Adrenal gland (tissue), 12 donors: ENCODE data around the gene ARHGAP26. TPM values are rescaled to one million over a fixed set of nuclear protein-coding genes. Genes with fewer than 3 reads are reported as not detected.

Experiments used
- DNase-seq, 7 donors: peaks; one replicate each; pipeline ENCODE4 v3.0.0-alpha.2; 2019 to 2020
- H3K27ac ChIP-seq, 5 donors: fragments of 200-600 bp; sonication (generic) in 4 of 5; 1 replicate in 3 of 5; 2 replicates in 2 of 5; pipeline versions ENCODE4 v1.5.1 to v1.8.0; 2016 to 2020; ENCODE audit warnings: mild to moderate bottlenecking in 1 of 5
- H3K27me3 ChIP-seq: fragments of 200-600 bp; 2 replicates; pipeline ENCODE4 v1.8.0; 2021
- H3K36me3 ChIP-seq, 2 donors: fragments of 200-600 bp; replicated peaks in 1 of 2; 1 replicate in 1 of 2; 2 replicates in 1 of 2; pipeline versions ENCODE4 v1.5.1 to v1.8.0; 2018 to 2022
- H3K4me1 ChIP-seq, 2 donors: fragments of 200-600 bp; replicated peaks in 1 of 2; 1 replicate in 1 of 2; 2 replicates in 1 of 2; pipeline versions ENCODE4 v1.5.1 to v1.8.0; 2018 to 2021
- H3K4me3 ChIP-seq, 4 donors: fragments of 200-600 bp; sonication (generic) in 3 of 4; one replicate each; pipeline ENCODE4 v1.5.1; 2016 to 2018
- H3K9me3 ChIP-seq, 3 donors: fragments of 200-600 bp; sonication (generic) in 1 of 3; replicated peaks in 1 of 3; 1 replicate in 2 of 3; 2 replicates in 1 of 3; pipeline versions ENCODE4 v1.5.1 to v1.8.0; 2016 to 2021
- POLR2A ChIP-seq, 2 donors: fragments of 450-650 bp; IDR thresholded peaks; one replicate each; pipeline ENCODE4 v1.6.1; 2017; ENCODE audit warnings: antibody characterized with exemption in 2 of 2, mild to moderate bottlenecking in 2 of 2, moderate library complexity in 1 of 2
- WGBS, 4 donors: extraction: QIAGEN DNeasy Blood & Tissue Kit in 2 of 4; methylation state at CpG; one replicate each; pipeline versions ENCODE4 v1.1.5 to v1.1.7; 2013 to 2017; 5-methylcytosine and 5-hydroxymethylcytosine counted together
- intact Hi-C, 2 donors: fragments of 100-400 bp; cut with DNase I; formaldehyde crosslinking; loops; one replicate each; pipeline versions ENCODE4 v1.14.1 to v1.15.0; 2022 to 2023
- polyA plus RNA-seq, 3 donors: library from polyadenylated mRNA; stranded (reverse); fragments of 200-250 nt in 2 of 3; fragments of 350-450 nt in 1 of 3; fragmentation: Illumina TruSeq in 1 of 3; extraction: RNeasy Lipid Tissue Mini Kit (QIAGEN cat#74804) in 1 of 3; gene quantifications; one replicate each; pipeline ENCODE4 v1.2.3, GENCODE V29; 2013 to 2014
- total RNA-seq, 9 donors: library from RNA; depleted of rRNA in 4 of 9; stranded (reverse); fragments of >200 nt in 4 of 9; fragments of 120-200 nt in 1 of 9; fragmentation: NEBNext Ultra II Directional in 1 of 9; extraction: Animal tissue kit (Norgen Biotek cat#: 25700) in 1 of 9; gene quantifications; one replicate each; pipeline versions ENCODE4 v1.1.0 to v1.2.4, GENCODE V29; 2013 to 2023
- TF ChIP-seq, protein P1 (sequence below), 6 experiments: fragments of 450-650 bp in 4 of 6; fragments of 200-600 bp in 2 of 6; sonication (generic) in 1 of 6; IDR thresholded peaks; 1 replicate in 5 of 6; 2 replicates in 1 of 6; pipeline versions ENCODE4 v1.5.1 to v1.8.0; 2016 to 2021; ENCODE audit warnings: antibody characterized with exemption in 6 of 6, mild to moderate bottlenecking in 2 of 6, moderate library complexity in 1 of 6
- donor health status: healthy with polysubstance abuse.
- donor health status: Bipolar disorder and iron deficiency.
- donor health status: DM: yes; HTN: yes; CAD: no.
- donor health status: DM: no; HTN: no; CAD: no.
- donor health status: DM: no; HTN: no; CAD: no.
- donor health status: DM: yes; HTN: yes; CAD: no.

ARHGAP26 gene
- total and polyA plus RNA-seq, 12 donors: 3.0 to 21.7 (median 10.8) TPM

DNA sequence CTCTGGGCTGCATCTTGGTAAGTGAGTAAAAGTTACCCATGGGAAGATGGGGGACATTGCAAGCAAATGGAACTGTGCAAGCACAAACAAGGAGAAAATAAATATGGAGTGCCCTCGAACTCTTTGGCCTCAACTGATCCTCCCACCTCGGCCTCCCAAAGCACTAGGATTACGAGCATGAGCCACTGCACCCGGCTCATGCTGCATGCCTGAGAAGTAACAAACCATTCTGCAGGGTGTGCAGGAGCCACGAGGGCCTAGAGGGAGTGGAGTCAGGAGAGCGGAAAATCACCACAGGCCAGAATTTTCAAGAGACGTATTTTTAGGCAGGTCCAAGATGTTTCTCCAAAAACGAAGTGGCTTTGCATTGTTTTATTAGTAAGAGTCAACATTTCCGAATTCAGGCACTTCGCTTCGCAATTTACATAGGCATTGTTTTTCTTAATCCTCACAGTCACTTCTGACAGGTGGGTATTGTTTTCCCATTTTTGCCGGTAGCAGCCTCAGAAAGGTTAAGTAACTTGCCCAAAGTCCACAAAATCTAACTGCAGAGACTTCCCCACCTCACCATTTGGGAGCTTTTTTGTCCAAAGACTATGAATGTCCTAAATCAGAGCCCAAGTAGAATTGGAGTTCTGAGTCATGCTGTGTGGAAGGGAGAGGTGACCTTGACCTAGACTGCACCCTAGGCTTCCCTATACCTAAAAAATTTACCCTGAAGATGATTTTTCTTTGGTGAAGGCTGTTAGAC lies 403.1 kb downstream of the ARHGAP26 start:
- Histone ChIP-seq H3K4me1 (no peaks in the 10 kb centered on the region), H3K27ac (no peak overlapping the region), H3K36me3 (no peaks in the 10 kb centered on the region), H3K4me3 (no peak overlapping the region), H3K27me3 (no peaks in the 10 kb centered on the region), H3K9me3 (no peaks in the 10 kb centered on the region)
- 88 to 94% (median 92%) methylated on average over 12 of the region's 12 CpGs for whole genome bisulfite sequencing, 4 donors
- no peak for DNase-seq
- intact Hi-C loops: no loop called here
- TF ChIP-seq, protein P1, sequence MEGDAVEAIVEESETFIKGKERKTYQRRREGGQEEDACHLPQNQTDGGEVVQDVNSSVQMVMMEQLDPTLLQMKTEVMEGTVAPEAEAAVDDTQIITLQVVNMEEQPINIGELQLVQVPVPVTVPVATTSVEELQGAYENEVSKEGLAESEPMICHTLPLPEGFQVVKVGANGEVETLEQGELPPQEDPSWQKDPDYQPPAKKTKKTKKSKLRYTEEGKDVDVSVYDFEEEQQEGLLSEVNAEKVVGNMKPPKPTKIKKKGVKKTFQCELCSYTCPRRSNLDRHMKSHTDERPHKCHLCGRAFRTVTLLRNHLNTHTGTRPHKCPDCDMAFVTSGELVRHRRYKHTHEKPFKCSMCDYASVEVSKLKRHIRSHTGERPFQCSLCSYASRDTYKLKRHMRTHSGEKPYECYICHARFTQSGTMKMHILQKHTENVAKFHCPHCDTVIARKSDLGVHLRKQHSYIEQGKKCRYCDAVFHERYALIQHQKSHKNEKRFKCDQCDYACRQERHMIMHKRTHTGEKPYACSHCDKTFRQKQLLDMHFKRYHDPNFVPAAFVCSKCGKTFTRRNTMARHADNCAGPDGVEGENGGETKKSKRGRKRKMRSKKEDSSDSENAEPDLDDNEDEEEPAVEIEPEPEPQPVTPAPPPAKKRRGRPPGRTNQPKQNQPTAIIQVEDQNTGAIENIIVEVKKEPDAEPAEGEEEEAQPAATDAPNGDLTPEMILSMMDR (IDR thresholded peaks at IDR 0.05): no peak
- no peak for TF ChIP-seq POLR2A (IDR thresholded peaks at IDR 0.05)

DNA sequence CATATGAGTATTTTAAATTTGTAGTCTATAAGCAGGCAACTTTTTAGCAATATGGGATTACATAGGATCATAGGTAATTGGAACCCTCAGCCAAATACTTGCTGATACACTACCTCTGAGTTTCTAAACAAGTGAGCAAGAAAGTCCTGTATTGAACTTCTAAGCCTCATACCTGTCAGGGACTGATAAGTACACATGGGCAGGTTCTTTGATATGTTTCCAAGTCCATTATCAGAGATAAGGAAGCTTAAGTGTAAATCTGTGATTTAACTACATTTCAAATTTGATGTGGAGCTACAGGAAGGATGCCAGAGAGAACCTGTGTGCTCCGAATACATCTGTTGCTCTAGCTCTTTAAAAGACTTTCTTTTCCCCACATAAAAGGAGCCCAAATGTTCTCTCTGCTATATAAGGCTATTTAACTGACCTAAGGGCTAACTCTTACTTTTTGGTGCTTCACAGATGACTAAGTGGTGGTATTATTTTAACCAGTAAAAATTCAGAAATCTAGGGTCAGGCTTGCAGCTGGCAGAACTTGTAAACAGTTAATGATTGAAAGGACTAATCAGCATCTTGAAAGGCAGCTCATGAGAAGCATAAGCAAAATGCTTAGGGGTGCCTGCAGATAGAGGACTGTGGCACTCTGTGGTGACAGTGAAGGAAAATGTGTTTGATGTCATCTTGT lies 404.7 kb downstream of the ARHGAP26 start:
- Histone ChIP-seq H3K27ac (no peak overlapping the region), H3K36me3 (no peaks in the 10 kb centered on the region), H3K4me1 (no peaks in the 10 kb centered on the region), H3K4me3 (no peak overlapping the region), H3K27me3 (no peaks in the 10 kb centered on the region), H3K9me3 (no peaks in the 10 kb centered on the region)
- 69 to 80% (median 77%) methylated on average over 1 of the region's 1 CpG for WGBS, 4 donors
- intact Hi-C loops: no loop called here
- no peak for DNase-seq
- TF ChIP-seq, protein P1 (IDR thresholded peaks at IDR 0.05): no peak
- no peak for TF ChIP-seq POLR2A (IDR thresholded peaks at IDR 0.05)

DNA sequence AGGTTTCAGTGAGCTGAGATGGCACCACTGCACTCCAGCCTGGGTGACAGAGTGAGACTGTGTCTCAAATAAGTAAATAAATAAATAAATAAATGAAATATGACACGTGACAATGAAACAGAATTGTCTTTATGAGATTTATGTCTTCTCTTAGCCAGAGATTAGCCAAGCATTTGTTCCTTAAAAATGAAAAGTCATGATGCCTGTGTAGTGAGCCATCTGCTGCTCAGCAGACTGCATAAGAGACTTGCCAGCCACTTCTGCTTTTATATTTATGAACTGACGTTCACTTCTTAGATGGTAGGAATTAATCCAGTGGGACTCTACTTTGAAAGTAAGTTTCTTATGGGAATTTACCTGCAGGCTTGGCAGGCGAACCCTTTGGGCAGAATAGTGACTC lies 405.9 kb downstream of the ARHGAP26 start:
- no peak overlapping the region for H3K27ac ChIP-seq

More for the DNA sequence above, 405.9 kb downstream of the ARHGAP26 start:
- intact Hi-C loops: no loop called here
- DNase-seq: no peak
- no peaks in the 10 kb centered on the region for H3K9me3 ChIP-seq
- H3K27me3 ChIP-seq: no peaks in the 10 kb centered on the region
- no peaks in the 10 kb centered on the region for H3K36me3 ChIP-seq
- H3K4me3 ChIP-seq: no peak overlapping the region
- H3K4me1 ChIP-seq: no peaks in the 10 kb centered on the region
- WGBS, 4 donors: 67 to 71% (median 68%) methylated on average over 3 of the region's 3 CpGs
- no peak for TF ChIP-seq POLR2A (IDR thresholded peaks at IDR 0.05)
- TF ChIP-seq, protein P1 (IDR thresholded peaks at IDR 0.05): no peak
